Osteoblast (primary cell): ENCODE measurements around the gene APC2. TPM values are rescaled to one million over a fixed set of nuclear protein-coding genes. Genes with fewer than 3 reads are reported as not detected.

Experiments used
- DNase-seq: peaks from one replicate; pipeline ENCODE4 v3.0.0; 2011; ENCODE audit warnings: low spot score, mixed read lengths; ENCODE audit not compliant: insufficient read length; ENCODE audit errors: missing footprints
- H2AFZ ChIP-seq: 2 replicates; pipeline ENCODE4 v1.6.0; 2011; ENCODE audit warnings: mild to moderate bottlenecking, low read length
- H3K27ac ChIP-seq: 2 replicates; pipeline ENCODE4 v1.5.1; 2011; ENCODE audit warnings: mild to moderate bottlenecking, low read depth, low read length, moderate library complexity
- H3K27me3 ChIP-seq: 2 replicates; pipeline ENCODE4 v1.6.0; 2012; ENCODE audit warnings: mild to moderate bottlenecking, control low read depth, inconsistent platforms, low read length, moderate library complexity; ENCODE audit not compliant: insufficient read depth
- H3K36me3 ChIP-seq: 2 replicates; pipeline ENCODE4 v1.5.1; 2011; ENCODE audit warnings: mild to moderate bottlenecking, low read length, control low read depth, moderate library complexity; ENCODE audit not compliant: insufficient read depth
- H3K4me1 ChIP-seq: 2 replicates; pipeline ENCODE4 v1.5.1; 2011; ENCODE audit warnings: mild to moderate bottlenecking, low read length, control low read depth, moderate library complexity; ENCODE audit not compliant: insufficient read depth
- H3K4me2 ChIP-seq: 2 replicates; pipeline ENCODE4 v1.6.0; 2011; ENCODE audit warnings: mild to moderate bottlenecking, low read length; ENCODE audit not compliant: insufficient read depth
- H3K4me3 ChIP-seq: fragments of 200-600 bp; sonication (generic); 3 replicates; pipeline ENCODE4 v1.5.1; 2012; ENCODE audit warnings: mild to moderate bottlenecking, low read length, inconsistent platforms; ENCODE audit not compliant: insufficient read depth
- H3K79me2 ChIP-seq: 2 replicates; pipeline ENCODE4 v1.6.0; 2012; ENCODE audit warnings: mild to moderate bottlenecking, low read length, control low read depth, inconsistent platforms; ENCODE audit not compliant: insufficient read depth
- H3K9me3 ChIP-seq: 2 replicates; pipeline ENCODE4 v1.5.1; 2011; ENCODE audit warnings: low read depth, low read length, control low read depth
- H4K20me1 ChIP-seq: 2 replicates; pipeline ENCODE4 v1.6.0; 2012; ENCODE audit warnings: mild to moderate bottlenecking, low read length, control low read depth; ENCODE audit not compliant: insufficient read depth
- CTCF ChIP-seq: IDR thresholded peaks from 2 replicates; pipeline ENCODE4 v1.5.1; 2011; ENCODE audit warnings: mild to moderate bottlenecking, low read depth, low read length, moderate library complexity; ENCODE audit errors: extremely low read depth
- total RNA-seq: library from RNA; depleted of rRNA; stranded (reverse); fragments of >200 nt; gene quantifications from 2 replicates; pipeline ENCODE4 v1.2.3, GENCODE V29; 2012

APC2 gene
- total RNA-seq, 1 donor, result 0.36 TPM

- H2AFZ ChIP-seq, result no peak overlapping the region
- peaks cover 97% of the 10 kb centered on the region for H3K79me2 ChIP-seq
- H3K9me3 ChIP-seq, result no peaks in the 10 kb centered on the region
- H4K20me1 ChIP-seq, result peaks cover 61% of the 10 kb centered on the region
- no peak for TF ChIP-seq CTCF
- no peak overlapping the region for H3K4me2 ChIP-seq
- H3K4me3 ChIP-seq, result no peak overlapping the region
- no peak overlapping the region for H3K27ac ChIP-seq
- peaks cover 69% of the 10 kb centered on the region for H3K36me3 ChIP-seq
- no peaks in the 10 kb centered on the region for H3K27me3 ChIP-seq
- peaks cover 21% of the 10 kb centered on the region for H3K4me1 ChIP-seq
- no peak for DNase-seq
These were observed 29.3 kb upstream of the APC2 start for GRCh38 chr19:1420590-1420989.

DNA sequence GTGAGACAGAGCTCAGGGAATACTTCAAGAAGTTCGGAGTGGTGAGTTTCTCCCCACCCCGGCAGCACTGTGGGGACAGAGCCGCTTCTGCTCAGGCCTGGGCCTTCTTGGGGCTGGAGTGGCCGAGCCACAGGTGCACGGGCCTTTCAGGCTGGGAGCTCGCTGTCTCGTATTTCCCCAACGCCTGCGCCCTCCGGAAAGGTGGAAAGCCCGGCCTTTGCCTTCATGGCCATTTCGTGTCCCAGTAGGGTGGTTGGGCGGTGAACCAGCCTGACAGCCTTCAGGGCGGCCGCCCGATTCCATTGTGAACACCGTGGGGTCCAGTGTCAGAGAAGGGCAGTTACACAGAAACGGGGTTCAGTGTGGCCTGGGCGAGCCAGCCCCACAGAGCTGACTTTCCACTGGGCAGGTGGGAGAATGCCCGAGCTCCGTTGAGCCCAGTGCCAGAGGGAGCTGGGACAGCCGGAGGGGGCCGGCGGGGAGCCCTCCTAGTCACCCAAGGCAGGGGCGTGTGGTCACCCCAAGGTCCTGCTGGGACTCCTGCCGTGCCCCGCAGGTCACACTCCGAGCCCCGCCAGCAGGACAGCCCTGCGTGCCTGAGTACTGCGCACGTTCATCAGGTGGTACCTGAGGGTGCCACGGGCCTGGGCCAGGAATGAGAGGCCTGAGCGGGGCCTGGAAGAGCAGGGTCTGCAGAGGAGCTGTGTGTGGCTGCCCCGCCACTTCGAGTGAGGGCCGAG lies 28.5 kb upstream of the APC2 start:
- H3K9me3 ChIP-seq, result no peaks in the 10 kb centered on the region
- no peak overlapping the region for H2AFZ ChIP-seq
- no peak overlapping the region for H3K4me2 ChIP-seq
- no peak for TF ChIP-seq CTCF
- H3K27me3 ChIP-seq, result no peaks in the 10 kb centered on the region
- H3K79me2 ChIP-seq, result peaks cover 97% of the 10 kb centered on the region
- H3K4me1 ChIP-seq, result peaks cover 13% of the 10 kb centered on the region
- H3K27ac ChIP-seq, result no peak overlapping the region
- H4K20me1 ChIP-seq, result peaks cover 58% of the 10 kb centered on the region
- DNase-seq, result no peak
- peaks cover 71% of the 10 kb centered on the region for H3K36me3 ChIP-seq
- H3K4me3 ChIP-seq, result no peak overlapping the region

DNA sequence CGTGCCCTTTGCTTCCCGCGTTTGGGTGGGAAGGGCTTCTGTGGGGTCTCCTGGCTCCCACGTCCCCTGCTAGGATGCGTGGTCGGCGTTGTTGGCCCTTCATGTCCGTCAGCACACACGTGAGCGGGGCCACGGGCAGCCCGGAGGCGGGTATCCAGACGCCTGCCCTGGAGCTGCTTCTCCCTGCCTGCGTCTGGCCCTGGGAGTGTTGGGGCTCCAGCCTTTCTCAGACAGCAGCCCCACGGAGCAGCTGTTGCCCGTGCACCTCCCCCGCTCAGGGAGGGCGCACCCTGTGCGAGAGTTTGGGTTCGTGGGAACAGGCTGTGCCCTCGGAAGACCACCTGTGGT lies 28.0 kb upstream of the APC2 start:
- no peak for TF ChIP-seq CTCF
- H3K36me3 ChIP-seq, result peaks cover 76% of the 10 kb centered on the region

GRCh38 chr19:1422360-1422759 lies 27.6 kb upstream of the APC2 start:
- H3K27me3 ChIP-seq, result no peaks in the 10 kb centered on the region
- no peaks in the 10 kb centered on the region for H3K9me3 ChIP-seq
- no peak overlapping the region for H3K27ac ChIP-seq
- no peak overlapping the region for H3K4me3 ChIP-seq
- H3K79me2 ChIP-seq, result peaks cover 96% of the 10 kb centered on the region
- H3K4me2 ChIP-seq, result no peak overlapping the region
- peaks cover 53% of the 10 kb centered on the region for H4K20me1 ChIP-seq
- H3K4me1 ChIP-seq, result peaks cover 3% of the 10 kb centered on the region
- peaks cover 80% of the 10 kb centered on the region for H3K36me3 ChIP-seq
- TF ChIP-seq CTCF, result no peak
- no peak for DNase-seq
- H2AFZ ChIP-seq, result no peak overlapping the region

More for the DNA sequence above, 28.0 kb upstream of the APC2 start:
- Histone ChIP-seq H3K9me3 (no peaks in the 10 kb centered on the region), H2AFZ (no peak overlapping the region), H4K20me1 (peaks cover 56% of the 10 kb centered on the region), H3K27ac (no peak overlapping the region), H3K27me3 (no peaks in the 10 kb centered on the region), H3K79me2 (peaks cover 96% of the 10 kb centered on the region), H3K4me1 (peaks cover 7% of the 10 kb centered on the region), H3K4me2 (no peak overlapping the region), H3K4me3 (no peak overlapping the region)
- DNase-seq, result no peak
